Measurements from ENCODE around the gene FARS2. TPM values are rescaled to one million over a fixed set of nuclear protein-coding genes. Genes with fewer than 3 reads are reported as not detected.

FARS2 gene
- polyA plus RNA-seq, 1 donor from 2014 or later: 11.9 TPM

GRCh38 chr6:5279891-5280338 is 18.6 kb downstream of the FARS2 start:
- Histone ChIP-seq H4K20me1 (ENCODE audit: insufficient read depth) (no peaks in the 10 kb centered on the region), H3K4me2 (ENCODE audit: low read length) (no peak overlapping the region), H2AFZ (ENCODE audit: low read depth, low read length) (no peak overlapping the region), H3K4me3 (ENCODE audit: low read length) (no peak overlapping the region), H3K27me3 (ENCODE audit: insufficient read depth, low read depth, low read length) (no peaks in the 10 kb centered on the region), H3K9ac (ENCODE audit: low read length) (no peak overlapping the region), H3K27ac (ENCODE audit: low read length) (no peak overlapping the region), H3K9me2 (ENCODE audit: insufficient read depth, low read length) (no peaks in the 10 kb centered on the region), H3K79me2 (replicated peaks; ENCODE audit: insufficient read depth, low read length) (no peaks in the 10 kb centered on the region), H3K36me3 (ENCODE audit: insufficient read depth, low read length) (no peaks in the 10 kb centered on the region), H3K9me3 (ENCODE audit: low read length) (no peaks in the 10 kb centered on the region), H3F3A (ENCODE audit: insufficient read depth, low read length, poor library complexity, severe bottlenecking) (no peaks in the 10 kb centered on the region)
- TF ChIP-seq REST (IDR thresholded peaks at IDR 0.05; ENCODE audit: borderline replicate concordance) (no peak), CTCF (IDR thresholded peaks at IDR 0.05; ENCODE audit: poor library complexity, severe bottlenecking) (no peak), TAF1 (IDR thresholded peaks at IDR 0.05; ENCODE audit: low read depth) (no peak), POLR2AphosphoS5 (IDR thresholded peaks at IDR 0.05) (no peak), EZH2 (IDR thresholded peaks at IDR 0.05; ENCODE audit: borderline replicate concordance, insufficient read depth, low read length, poor library complexity, severe bottlenecking) (no peak), EP300 (conservative IDR thresholded peaks at IDR 0.05; ENCODE audit: poor library complexity, severe bottlenecking) (no peak), RAD21 (conservative IDR thresholded peaks at IDR 0.05) (no peak), SMC3 (conservative IDR thresholded peaks at IDR 0.05; ENCODE audit: poor library complexity) (no peak), MXI1 (conservative IDR thresholded peaks at IDR 0.05; ENCODE audit: poor library complexity, severe bottlenecking) (no peak)

GRCh38 chr6:5280920-5281319 is 19.6 kb downstream of the FARS2 start:
- TF ChIP-seq CTCF (IDR thresholded peaks at IDR 0.05; ENCODE audit: poor library complexity, severe bottlenecking): no peak
- no peak for TF ChIP-seq MXI1 (conservative IDR thresholded peaks at IDR 0.05; ENCODE audit: poor library complexity, severe bottlenecking)
- no peak for TF ChIP-seq POLR2AphosphoS5 (IDR thresholded peaks at IDR 0.05)
- no peak for TF ChIP-seq TAF1 (IDR thresholded peaks at IDR 0.05; ENCODE audit: low read depth)
- TF ChIP-seq SMC3 (conservative IDR thresholded peaks at IDR 0.05; ENCODE audit: poor library complexity): no peak
- TF ChIP-seq EZH2 (IDR thresholded peaks at IDR 0.05; ENCODE audit: borderline replicate concordance, insufficient read depth, low read length, poor library complexity, severe bottlenecking): no peak
- TF ChIP-seq REST (IDR thresholded peaks at IDR 0.05; ENCODE audit: borderline replicate concordance): no peak
- no peak for TF ChIP-seq RAD21 (conservative IDR thresholded peaks at IDR 0.05)
- no peak for TF ChIP-seq EP300 (conservative IDR thresholded peaks at IDR 0.05; ENCODE audit: poor library complexity, severe bottlenecking)
- Histone ChIP-seq H4K20me1 (ENCODE audit: insufficient read depth) (no peaks in the 10 kb centered on the region), H3K4me3 (ENCODE audit: low read length) (no peak overlapping the region), H3K9ac (ENCODE audit: low read length) (no peak overlapping the region), H3K9me3 (ENCODE audit: low read length) (no peaks in the 10 kb centered on the region), H3K4me2 (ENCODE audit: low read length) (no peak overlapping the region), H3K9me2 (ENCODE audit: insufficient read depth, low read length) (no peaks in the 10 kb centered on the region), H3K79me2 (replicated peaks; ENCODE audit: insufficient read depth, low read length) (no peaks in the 10 kb centered on the region), H3K27ac (ENCODE audit: low read length) (no peak overlapping the region), H3K27me3 (ENCODE audit: insufficient read depth, low read depth, low read length) (no peaks in the 10 kb centered on the region), H3F3A (ENCODE audit: insufficient read depth, low read length, poor library complexity, severe bottlenecking) (no peaks in the 10 kb centered on the region), H3K36me3 (ENCODE audit: insufficient read depth, low read length) (no peaks in the 10 kb centered on the region), H2AFZ (ENCODE audit: low read depth, low read length) (no peak overlapping the region)
